Stimulated activated CD8-positive, alpha-beta memory T cell treated with anti-CD3 and anti-CD28 coated beads, Interleukin-12 subunit alpha, Interleukin-12 subunit beta, amount 100 ng/mL, for 24 hours (primary cell): ENCODE results near the gene UTP18.
"Not testable (repeated sequence)": the region's sequence is repeated elsewhere in the genome, so short reads cannot be mapped to it uniquely, and the experiment has no call there.

Experiments used
- DNase-seq: peaks from one replicate; pipeline ENCODE4 v3.0.0-alpha.2; 2020; ENCODE audit errors: extremely low read depth

The UTP18 gene

DNA sequence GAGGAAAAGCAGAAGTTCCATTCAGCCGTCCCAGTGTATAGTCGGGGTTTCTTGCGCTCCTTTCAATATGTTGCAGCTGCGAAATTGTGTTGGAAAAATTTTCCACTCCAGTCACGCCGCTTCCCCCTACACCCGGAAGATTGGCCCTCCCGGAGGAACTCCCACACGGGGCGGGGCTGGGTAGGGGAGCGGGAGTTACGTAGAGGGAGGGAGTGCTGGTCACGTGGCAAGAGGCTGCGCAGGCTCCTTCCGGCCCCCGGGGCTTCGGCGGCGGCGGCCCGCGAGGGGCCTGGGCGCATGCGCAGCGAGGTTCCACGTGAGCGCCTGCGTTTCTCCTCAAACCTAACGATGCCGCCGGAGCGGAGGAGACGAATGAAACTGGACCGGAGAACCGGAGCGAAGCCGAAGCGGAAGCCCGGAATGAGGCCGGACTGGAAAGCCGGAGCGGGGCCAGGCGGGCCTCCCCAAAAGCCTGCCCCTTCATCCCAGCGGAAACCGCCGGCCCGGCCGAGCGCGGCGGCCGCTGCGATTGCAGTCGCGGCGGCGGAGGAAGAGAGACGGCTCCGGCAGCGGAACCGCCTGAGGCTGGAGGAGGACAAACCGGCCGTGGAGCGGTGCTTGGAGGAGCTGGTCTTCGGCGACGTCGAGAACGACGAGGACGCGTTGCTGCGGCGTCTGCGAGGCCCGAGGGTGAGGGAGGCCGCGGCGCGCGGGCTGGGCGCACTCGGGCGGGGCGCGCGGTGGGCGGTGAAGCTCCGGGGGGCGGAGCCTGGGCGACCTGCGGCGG, at the start of gene UTP18:
UTP18 (plus strand) TSS at position 310 of the 787 bp plus-strand sequence; CDS start at position 349, 39 bp downstream.
- DNase-seq, result peak; percentile 94

DNA sequence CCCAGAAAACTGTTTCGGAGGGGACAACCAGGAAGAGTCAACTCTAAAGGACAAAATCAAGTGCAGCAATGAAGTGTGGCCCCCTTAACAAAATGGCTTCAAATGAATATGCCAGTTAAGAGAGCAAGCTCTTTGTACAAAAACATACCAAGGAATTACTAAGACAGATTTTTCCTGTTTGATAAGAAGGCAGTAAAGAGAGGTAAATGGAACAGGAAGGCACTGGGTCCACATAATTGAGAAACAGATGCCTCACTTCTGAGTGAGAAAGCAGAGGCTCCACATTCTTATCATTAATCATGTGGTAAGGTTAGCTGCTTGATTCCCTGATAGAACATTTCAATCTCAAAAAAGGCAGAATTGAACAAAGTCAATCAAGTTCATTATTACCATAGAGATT, 45.4 kb upstream of the UTP18 start:
- DNase-seq, result no peak

DNA sequence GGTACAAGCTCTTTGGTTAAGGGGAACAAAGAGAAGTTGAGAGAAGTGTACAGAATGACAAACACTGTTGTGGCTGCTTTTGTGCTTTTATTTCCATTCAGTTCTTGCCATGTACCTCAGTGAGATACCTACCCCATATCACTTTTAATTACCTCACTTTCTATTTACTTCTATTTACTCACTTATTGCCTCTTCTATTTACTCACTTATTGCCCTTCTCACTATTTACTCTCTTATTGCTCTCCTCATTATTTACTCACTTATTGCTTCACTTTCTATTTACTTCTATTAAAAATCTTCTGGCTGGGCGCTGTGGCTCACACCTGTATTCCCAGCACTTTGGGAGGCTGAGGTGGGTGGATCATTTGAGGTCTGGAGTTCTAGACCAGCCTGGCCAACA, 42.4 kb upstream of the UTP18 start:
- no peak for DNase-seq

DNA sequence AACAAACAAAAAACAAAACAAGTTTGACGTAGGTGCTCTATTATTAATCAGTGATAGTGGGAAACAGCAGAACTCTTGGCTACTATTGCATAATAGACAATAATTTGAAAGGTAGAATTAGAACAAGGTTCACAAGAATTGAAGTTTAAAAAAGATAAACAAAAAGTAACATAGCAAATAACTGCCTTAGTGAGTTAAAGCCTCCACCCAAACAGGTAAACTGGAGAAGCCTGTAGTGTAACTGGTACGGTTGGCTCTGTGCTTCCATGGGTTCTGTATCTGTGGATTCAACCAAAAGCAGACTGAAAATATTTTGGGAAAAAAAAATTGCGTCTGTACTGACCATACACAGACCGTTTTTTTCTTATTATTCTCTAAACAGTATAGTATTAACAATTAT, 39.0 kb upstream of the UTP18 start:
- DNase-seq, result no peak

DNA sequence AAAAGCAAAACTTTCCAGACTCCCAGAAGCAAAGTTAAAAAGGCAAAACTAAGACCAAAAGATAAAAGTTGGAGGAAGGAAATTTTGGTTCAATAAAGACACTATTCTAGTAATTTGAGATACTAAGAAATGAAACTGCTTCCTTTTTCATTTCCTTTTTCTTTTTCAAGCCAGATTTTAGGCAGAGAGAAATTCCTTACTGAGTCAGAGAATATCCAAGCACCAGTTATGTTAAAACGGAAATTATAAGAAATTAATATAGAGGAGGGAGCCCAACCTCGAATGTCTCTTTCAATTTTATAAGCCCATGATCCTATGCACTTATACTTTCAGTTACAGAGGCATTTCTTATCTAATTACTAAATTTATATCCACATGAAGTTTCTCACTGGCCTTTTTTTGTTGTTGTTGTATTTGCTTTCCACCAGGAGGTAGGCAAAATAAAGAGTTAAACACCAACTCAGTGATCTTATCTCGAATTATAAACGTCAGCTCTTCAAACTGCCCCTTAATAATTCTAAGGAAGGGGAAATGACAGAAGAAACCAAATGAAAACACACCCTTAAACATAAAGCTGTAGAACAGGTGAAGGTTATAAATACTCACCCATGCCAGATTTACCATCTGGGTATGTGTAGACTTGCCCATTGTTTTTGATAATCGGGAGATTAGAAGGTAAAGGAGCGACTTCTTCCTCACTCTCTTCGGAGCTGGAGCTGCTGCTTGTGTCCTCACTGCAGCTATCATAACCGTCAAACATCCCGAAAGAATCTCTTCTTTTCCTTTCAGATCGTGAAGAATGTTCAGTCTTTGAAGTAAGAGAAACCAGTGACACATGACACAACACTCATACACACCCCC, 35.7 kb upstream of the UTP18 start:
- no peak for DNase-seq

DNA sequence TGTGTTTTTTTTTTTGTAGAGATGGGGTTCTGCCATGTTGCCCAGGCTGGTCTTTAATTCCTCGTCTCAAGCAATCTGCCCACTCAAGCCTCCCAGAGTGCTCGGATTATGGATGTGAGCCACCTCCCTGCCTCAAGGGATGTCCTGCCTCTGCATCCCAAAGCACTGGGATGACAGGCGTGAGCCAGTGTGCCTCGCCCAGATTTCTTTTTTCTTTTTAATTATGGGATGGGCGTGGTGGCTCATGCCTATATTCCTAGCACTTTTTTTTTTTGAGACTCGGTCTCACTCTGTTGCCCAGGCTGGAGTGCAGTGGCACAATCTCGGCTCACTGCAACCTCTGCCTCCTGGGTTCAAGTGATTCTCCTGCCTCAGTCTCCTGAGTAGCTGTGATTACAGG, 34.8 kb upstream of the UTP18 start:
- DNase-seq, result not testable (repeated sequence)

DNA sequence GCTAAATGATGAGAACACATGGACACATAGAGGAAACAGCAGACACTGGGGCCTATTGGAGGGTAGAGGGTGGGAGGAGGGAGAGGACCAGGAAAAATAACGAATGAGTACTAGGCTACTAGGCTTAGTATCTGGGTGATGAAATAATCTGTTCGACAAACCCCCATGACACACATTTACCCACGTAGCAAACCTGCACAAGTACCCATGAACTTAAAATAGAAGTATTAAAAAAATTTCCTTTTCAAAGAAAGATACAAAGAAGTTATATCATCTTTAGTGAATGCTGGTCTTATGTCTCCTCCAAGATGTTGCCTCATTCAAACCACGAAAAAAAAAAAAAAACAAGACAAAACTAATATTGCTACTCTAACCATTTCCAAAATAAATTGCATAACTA, 32.2 kb upstream of the UTP18 start:
- no peak for DNase-seq

DNA sequence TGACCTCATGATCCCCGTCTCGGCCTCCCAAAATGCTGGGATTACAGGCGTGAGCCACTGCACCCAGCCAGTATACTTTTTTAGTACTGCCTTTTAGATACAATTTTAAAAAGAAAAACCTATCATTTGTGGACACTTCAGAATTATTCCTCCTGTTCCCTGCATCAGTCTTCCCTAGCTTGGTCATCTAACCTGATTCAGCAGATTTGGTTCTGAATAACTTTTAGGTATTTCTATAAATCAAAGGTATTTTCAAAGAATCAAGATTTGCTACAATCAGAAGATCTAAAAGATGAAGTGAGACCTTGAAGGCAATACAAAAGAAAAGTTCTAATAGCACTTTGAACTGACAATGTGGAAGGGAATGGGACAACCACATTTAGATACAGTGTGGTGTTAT, 30.5 kb upstream of the UTP18 start:
- DNase-seq, result no peak

DNA sequence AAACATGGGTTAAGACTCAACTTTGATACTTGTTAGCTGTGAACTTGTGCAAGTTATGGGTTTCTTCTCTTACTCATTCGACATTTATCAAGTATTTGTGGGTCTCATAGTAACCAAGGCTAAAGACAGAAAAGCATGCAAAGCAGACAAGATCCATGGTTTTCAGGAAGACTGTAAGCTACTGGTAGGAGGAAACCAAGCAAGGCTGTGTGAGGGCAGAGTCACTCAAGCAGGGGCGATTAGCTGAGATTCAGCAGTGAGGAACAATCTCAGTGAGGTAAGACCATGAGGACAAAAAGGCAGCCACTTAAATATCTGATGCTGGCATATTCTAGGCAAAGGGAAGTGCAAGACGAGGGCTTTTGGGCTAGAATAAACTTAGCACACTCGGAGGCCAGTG, 30.0 kb upstream of the UTP18 start:
- DNase-seq, result no peak

DNA sequence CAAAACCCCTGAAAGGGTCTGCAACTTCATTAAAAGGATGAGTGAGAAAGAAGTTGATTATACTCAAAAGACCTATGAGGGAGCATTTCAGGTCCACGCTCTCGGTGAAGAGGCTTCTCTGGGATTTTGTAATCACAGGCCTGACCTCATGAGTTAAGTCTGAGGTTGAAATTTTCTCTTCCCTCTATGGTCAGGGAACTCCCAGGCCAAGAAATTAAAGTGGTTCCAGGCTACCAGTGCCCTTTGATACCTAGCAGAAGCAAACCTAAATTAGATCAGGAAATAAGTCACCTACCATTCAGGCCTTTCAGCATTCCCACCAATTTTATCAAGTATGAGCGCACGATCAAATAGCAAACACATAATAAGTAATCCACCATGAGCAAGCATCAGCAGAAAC, 28.3 kb upstream of the UTP18 start:
- no peak for DNase-seq

DNA sequence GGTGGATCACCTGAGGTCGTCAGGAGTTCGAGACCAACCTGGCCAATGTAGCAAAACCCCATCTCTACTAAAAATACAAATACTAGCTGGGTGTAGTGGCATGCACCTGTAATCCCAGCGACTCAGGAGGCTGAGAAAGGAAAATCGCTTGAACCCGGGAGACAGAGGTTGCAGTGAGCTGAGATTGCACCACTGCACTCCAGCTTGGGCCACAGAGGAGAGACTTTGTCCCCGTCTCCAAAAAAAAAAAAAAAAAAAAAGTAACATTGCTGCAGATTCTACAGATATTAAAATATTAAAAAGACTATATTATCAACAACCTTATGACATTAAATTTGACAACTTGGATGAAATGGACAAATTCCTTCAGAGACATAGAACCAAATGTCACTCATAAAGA, 26.2 kb upstream of the UTP18 start:
- no peak for DNase-seq

DNA sequence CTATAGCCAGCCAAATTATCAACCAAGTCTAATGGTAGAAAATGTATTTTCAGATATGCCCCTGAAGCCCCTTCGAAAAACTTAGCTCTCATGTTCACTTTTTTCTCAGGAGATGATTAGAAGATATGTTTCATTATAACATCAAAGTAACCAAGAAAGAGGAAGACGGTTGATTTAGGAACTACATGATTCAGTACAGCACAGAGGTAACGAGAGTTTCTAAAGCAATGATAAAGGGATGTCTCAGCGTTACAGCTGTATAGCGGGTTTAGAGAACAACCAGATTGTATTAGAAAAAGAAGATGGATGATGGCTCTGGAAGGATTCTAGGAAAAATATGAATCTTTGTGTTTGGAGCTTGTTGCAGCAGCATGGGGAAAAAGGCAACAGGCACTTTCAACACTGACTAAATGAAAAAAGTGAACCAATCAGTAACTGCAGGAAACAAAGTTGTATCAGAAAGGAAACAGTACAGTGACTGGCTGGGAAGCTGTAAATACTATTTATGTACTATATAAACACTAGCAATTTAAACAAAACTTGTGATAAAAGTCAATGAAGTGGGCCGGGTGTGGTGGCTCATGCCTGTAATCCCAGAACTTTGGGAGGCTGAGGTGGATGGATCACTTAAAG, 22.0 kb upstream of the UTP18 start:
- DNase-seq, result no peak

DNA sequence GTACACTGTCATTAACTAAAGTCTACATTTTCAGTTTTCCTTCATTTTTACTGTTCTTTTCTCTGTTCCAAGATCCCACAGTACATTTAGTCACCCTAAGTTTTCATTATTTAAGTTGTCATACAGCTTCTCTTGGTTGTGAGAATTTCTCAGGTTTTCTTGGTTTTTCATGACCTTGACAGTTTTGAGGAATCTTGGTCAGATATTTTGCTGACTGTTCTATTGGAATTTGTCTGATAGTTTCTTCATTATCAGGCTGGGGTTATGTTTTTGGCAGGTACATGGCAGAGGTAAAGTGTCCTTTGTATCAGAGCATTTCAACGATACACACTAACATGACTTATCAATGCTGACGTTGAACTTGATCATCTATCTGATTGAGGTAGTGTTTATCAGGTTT, 20.1 kb upstream of the UTP18 start:
- DNase-seq, result no peak

DNA sequence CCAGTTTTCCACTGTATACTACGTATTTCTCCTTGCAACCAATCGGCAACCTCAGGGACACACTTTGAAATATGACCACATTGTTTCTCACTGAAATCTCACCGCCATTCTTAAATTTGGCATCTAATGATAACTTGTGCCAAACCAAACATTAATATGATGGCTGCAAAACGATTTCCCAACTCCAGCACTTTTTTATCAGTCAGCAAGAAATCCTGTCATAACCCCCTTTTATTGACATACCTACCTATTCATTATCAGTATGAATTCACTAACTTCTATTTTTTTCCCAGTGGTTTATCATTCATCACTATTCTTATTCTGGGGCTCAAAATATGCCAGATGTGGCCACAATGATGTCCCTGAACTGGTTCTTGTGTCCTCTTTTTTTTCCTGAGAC, 16.3 kb upstream of the UTP18 start:
- DNase-seq, result no peak

DNA sequence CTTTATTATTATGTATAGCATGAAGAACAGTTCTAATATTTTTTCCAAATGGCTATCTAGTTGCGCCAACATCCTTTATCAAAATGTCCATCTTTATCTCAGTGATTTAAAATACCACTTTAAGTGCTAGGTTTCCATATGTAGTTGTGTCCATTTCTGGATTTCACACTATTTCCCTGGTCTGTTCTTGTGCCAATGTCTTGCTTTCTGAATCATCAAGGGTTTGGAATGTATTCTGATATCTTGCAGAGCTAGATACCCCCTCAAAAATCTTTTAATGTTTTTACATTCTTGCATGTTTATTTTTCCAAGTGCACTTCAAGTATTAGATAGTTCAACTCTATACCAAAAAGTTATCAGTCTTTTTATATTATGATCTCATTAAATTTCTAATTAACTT, 14.8 kb upstream of the UTP18 start:
- no peak for DNase-seq

DNA sequence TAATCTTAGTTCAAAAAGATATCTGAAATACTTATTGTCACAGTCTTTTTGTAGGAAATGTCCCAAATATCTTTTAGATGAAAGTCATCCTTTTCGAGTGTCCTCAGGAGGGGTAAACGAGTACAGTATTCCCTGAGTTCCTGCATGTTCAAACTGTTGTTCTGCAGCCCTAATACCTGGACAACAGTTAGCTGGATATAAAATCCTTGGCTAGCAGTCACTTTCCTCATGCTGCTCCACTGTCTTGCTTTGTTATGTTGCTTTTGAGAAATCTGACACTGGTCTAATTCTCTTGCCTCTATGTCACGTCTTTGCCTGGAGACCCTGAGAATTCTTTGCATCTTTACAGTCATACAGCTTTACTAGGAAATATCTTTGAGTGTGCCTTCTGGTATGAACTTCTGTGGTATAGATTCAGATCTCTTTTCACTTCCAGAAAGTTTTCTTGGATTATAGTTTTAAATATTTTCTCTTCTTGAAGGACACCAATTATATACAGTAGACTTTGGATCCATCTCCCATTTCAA, 10.0 kb upstream of the UTP18 start:
- no peak for DNase-seq

DNA sequence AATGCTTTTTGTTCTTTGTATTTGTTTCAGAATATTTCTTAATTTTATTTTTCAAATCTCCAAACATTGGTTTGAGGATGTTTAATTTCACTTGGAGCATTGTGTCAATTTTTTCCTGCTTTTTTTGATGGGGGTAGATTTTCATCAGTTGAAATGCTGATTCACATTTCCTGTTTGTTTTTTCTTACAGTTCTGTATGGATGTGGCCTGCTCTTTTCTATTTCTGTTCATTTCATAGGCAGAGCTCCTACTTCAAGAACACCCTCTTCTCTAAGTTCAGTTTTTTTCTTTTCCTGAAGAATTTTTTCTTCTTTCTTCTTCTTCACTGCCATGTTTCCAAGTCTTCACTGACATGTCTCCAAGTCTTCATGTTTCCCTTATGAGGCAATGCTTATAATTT, 9.3 kb upstream of the UTP18 start:
- no peak for DNase-seq

DNA sequence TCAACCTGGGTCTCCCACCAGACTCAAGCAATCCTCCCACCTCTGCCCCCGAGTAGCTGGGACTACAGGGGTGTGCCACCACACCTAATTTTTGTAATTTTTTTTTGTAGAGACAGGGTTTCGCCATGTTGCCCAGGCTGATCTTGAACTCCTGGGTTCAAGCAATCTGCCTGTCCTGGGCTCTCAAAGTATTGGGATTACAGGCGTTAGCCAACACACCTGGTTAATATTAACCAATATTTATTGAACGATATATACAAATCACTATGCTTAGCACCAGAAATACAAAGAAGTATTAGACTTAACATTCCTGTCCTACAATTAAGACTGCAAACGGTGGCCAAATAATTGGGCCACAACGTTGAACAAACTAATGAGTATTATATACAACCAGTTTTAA, 4.7 kb upstream of the UTP18 start:
- DNase-seq, result no peak

DNA sequence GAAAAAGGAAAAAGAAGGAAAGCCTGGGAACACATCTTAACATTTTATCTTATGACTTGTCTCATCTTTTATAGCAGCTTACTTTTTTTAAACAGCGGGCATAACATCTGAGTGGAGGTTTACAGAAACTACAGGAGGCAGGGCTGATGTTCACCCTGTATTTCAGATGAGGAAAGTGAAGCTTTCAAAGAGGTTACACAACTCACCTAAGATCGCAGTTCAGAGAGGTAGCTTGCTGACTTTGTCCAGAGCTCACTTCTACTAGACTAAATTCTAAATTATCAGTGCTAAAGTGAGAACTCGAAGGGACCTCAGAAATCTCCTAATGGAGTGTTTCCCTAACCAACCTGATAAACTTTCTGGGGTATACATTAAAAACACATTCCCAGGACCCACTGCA, 4.2 kb upstream of the UTP18 start:
- no peak for DNase-seq

DNA sequence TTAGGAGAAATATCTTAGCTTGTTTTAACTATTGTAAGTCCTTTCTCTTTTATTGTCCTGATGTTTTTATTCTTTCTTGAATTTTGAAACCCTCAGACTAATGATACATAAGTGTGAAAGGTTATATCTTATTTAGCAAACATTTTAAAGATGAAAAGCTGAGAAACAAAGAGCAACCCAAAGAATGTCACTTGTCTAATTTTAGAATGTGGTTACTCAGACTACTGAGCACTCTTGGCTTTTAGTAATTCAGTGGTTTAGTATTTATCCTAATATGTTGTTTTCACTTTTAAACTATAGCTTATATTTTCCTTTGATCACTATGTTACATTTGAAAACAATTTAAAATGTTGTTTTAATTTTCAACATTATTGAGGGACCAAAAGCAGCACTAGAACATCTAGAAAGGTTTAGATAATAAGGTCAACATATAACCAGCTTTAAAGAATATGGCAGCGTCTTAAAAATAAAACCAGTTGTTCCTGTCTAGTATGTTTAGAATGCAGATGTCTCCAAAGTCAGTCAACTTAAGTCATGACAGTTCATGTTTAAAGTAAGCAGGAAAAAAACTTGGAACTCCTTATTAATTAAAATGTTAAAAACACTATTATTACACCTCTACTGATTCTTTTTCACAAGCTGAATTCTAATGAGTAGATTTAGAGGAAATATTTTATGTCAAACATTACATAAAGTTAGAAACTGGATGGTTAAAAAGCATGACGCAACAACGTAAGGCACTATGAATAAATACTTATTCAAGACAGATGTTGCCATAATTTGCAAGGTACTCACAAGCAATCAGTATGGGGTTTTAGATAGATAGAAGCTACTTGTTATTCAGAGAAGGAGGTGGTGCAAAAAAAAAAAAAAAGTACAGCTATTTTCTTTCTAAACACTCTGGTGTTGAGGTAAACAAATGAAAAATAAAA, 2.9 kb upstream of the UTP18 start:
- DNase-seq, result no peak
